Mesenchymal stem cell (in vitro differentiated cells and primary cell): ENCODE data around the gene EID3.

Experiments used
- DNase-seq: peaks from one replicate; pipeline ENCODE4 v3.0.0-alpha.2; 2013
- H2AFZ ChIP-seq: one replicate; pipeline ENCODE4 v1.6.1; 2013; ENCODE audit warnings: low read depth, mild to moderate bottlenecking, control low read depth, inconsistent platforms, low read length, moderate library complexity
- H2AK5ac ChIP-seq: 2 replicates; pipeline ENCODE4 v1.6.1; 2013; ENCODE audit warnings: low read length, moderate library complexity, mild to moderate bottlenecking, inconsistent platforms; ENCODE audit not compliant: severe bottlenecking
- H2BK120ac ChIP-seq: one replicate; pipeline ENCODE4 v1.6.1; 2013; ENCODE audit warnings: low read depth, mild to moderate bottlenecking, inconsistent platforms, low read length, moderate library complexity
- H2BK12ac ChIP-seq, 2 experiments: one replicate each; pipeline ENCODE4 v1.6.1; 2013; ENCODE audit warnings: inconsistent platforms in 2 of 2, low read length in 2 of 2, mild to moderate bottlenecking in 2 of 2, moderate library complexity in 2 of 2, control low read depth in 1 of 2
- H2BK15ac ChIP-seq: one replicate; pipeline ENCODE4 v1.6.1; 2013; ENCODE audit warnings: mild to moderate bottlenecking, low read depth, inconsistent platforms; ENCODE audit not compliant: poor library complexity, severe bottlenecking
- H2BK5ac ChIP-seq: 2 replicates; pipeline ENCODE4 v1.6.1; 2013; ENCODE audit warnings: low read depth, mild to moderate bottlenecking, low read length, control low read depth, inconsistent platforms; ENCODE audit not compliant: poor library complexity, severe bottlenecking
- H3K14ac ChIP-seq, 2 experiments: one replicate each; pipeline ENCODE4 v1.6.1; 2013; ENCODE audit warnings: inconsistent platforms in 2 of 2, low read length in 2 of 2, control low read depth in 1 of 2, mild to moderate bottlenecking in 1 of 2, moderate library complexity in 1 of 2
- H3K18ac ChIP-seq, 2 experiments: one replicate each; pipeline ENCODE4 v1.6.1; 2013; ENCODE audit warnings: inconsistent platforms in 2 of 2, low read length in 2 of 2, control low read depth in 1 of 2, low read depth in 1 of 2, mild to moderate bottlenecking in 1 of 2
- H3K23ac ChIP-seq, 2 experiments: one replicate each; pipeline ENCODE4 v1.6.1; 2013; ENCODE audit warnings: inconsistent platforms in 2 of 2, low read length in 2 of 2, mild to moderate bottlenecking in 2 of 2, moderate library complexity in 2 of 2, control low read depth in 1 of 2
- H3K27ac ChIP-seq: 2 replicates; pipeline ENCODE4 v1.5.1; 2013; ENCODE audit warnings: mild to moderate bottlenecking, moderate library complexity, low read length, control low read depth, inconsistent platforms; ENCODE audit not compliant: poor library complexity, severe bottlenecking
- H3K27me3 ChIP-seq, 2 experiments: 2 replicates each; pipeline versions ENCODE4 v1.6.1 to v1.7.0; 2013; ENCODE audit warnings: low read length in 2 of 2, mild to moderate bottlenecking in 2 of 2, moderate library complexity in 2 of 2, control low read depth in 1 of 2, inconsistent platforms in 1 of 2; ENCODE audit not compliant: control insufficient read depth in 1 of 2, insufficient read depth in 1 of 2
- H3K36me3 ChIP-seq, 2 experiments: 2 replicates each; pipeline versions ENCODE4 v1.6.1 to v1.7.0; 2013; ENCODE audit warnings: low read length in 2 of 2, control low read depth in 1 of 2, inconsistent platforms in 1 of 2, low read depth in 1 of 2, mild to moderate bottlenecking in 1 of 2; ENCODE audit not compliant: insufficient read depth in 2 of 2, control insufficient read depth in 1 of 2
- H3K4ac ChIP-seq, 2 experiments: one replicate each; pipeline ENCODE4 v1.6.1; 2013; ENCODE audit warnings: inconsistent platforms in 2 of 2, low read length in 2 of 2, mild to moderate bottlenecking in 2 of 2, moderate library complexity in 2 of 2, control low read depth in 1 of 2, low read depth in 1 of 2
- H3K4me1 ChIP-seq: 2 replicates; pipeline ENCODE4 v1.6.1; 2013; ENCODE audit warnings: low read depth, low read length, control low read depth; ENCODE audit not compliant: control insufficient read depth, insufficient read depth
- H3K4me2 ChIP-seq: 2 replicates; pipeline ENCODE4 v1.6.1; 2013; ENCODE audit warnings: low read length, mild to moderate bottlenecking, inconsistent platforms; ENCODE audit not compliant: poor library complexity, severe bottlenecking
- H3K4me3 ChIP-seq, 2 experiments: 2 replicates each; pipeline versions ENCODE4 v1.5.1 to v1.7.0; 2013; ENCODE audit warnings: low read length in 2 of 2, mild to moderate bottlenecking in 2 of 2, control low read depth in 1 of 2, low read depth in 1 of 2; ENCODE audit not compliant: insufficient read depth in 1 of 2
- H3K79me1 ChIP-seq: replicated peaks from 2 replicates; pipeline ENCODE4 v1.6.1; 2013; ENCODE audit warnings: mild to moderate bottlenecking, control low read depth, low read length, inconsistent platforms; ENCODE audit not compliant: poor library complexity, severe bottlenecking
- H3K9ac ChIP-seq: 2 replicates; pipeline ENCODE4 v1.7.0; 2013; ENCODE audit warnings: mild to moderate bottlenecking, low read length, moderate library complexity
- H3K9me3 ChIP-seq: 2 replicates; pipeline ENCODE4 v1.7.0; 2013; ENCODE audit warnings: mild to moderate bottlenecking, low read length; ENCODE audit not compliant: control insufficient read depth
- H4K8ac ChIP-seq: one replicate; pipeline ENCODE4 v1.6.1; 2013; ENCODE audit warnings: inconsistent platforms, mild to moderate bottlenecking, low read length, moderate library complexity
- H4K91ac ChIP-seq: one replicate; pipeline ENCODE4 v1.6.1; 2013; ENCODE audit warnings: mild to moderate bottlenecking, low read length, inconsistent platforms
- WGBS: methylation state at CpG from one replicate; pipeline ENCODE4 v1.1.7; 2013; ENCODE audit warnings: mixed read lengths; 5-methylcytosine and 5-hydroxymethylcytosine counted together

The EID3 gene

GRCh38 chr12:104319028-104319427 lies 15.5 kb downstream of the EID3 start:
- Histone ChIP-seq H3K23ac (no peak overlapping the region), H2BK5ac (no peak overlapping the region), H2BK15ac (no peak overlapping the region), H3K4ac (no peak overlapping the region), H3K4me2 (no peak overlapping the region), H3K9ac (no peak overlapping the region), H2AFZ (no peak overlapping the region), H4K91ac (no peak overlapping the region), H2BK12ac (no peak overlapping the region), H3K14ac (no peak overlapping the region), H3K27ac (no peak overlapping the region), H3K36me3 (peaks cover 12 to 87% of the 10 kb centered on the region in 2 experiments), H2BK120ac (no peak overlapping the region), H3K9me3 (no peaks in the 10 kb centered on the region), H3K4me3 (no peak overlapping the region), H3K79me1 (peaks cover 21% of the 10 kb centered on the region), H3K27me3 (no peaks in the 10 kb centered on the region), H2AK5ac (no peak overlapping the region), H3K18ac (no peak overlapping the region), H3K4me1 (no peaks in the 10 kb centered on the region), H4K8ac (no peak overlapping the region)
- WGBS = no CpG with 5 or more reads among the region's 1 CpG
- DNase-seq = no peak

- no peak overlapping the region for H3K9ac ChIP-seq
- H3K27ac ChIP-seq = no peak overlapping the region
- no peaks in the 10 kb centered on the region for H3K27me3 ChIP-seq
- no peak overlapping the region for H3K4me3 ChIP-seq
- H3K4ac ChIP-seq = no peak overlapping the region
- no peak overlapping the region for H3K4me2 ChIP-seq
- no peak overlapping the region for H2BK120ac ChIP-seq
- peaks cover 19% of the 10 kb centered on the region for H3K79me1 ChIP-seq
- H3K4me1 ChIP-seq = no peaks in the 10 kb centered on the region
- H4K8ac ChIP-seq = no peak overlapping the region
- no peak overlapping the region for H2AFZ ChIP-seq
- no peak overlapping the region for H3K14ac ChIP-seq
- no peak overlapping the region for H2AK5ac ChIP-seq
- no peak overlapping the region for H2BK5ac ChIP-seq
- DNase-seq = no peak
- H3K9me3 ChIP-seq = no peaks in the 10 kb centered on the region
- H4K91ac ChIP-seq = no peak overlapping the region
- H3K36me3 ChIP-seq = peaks cover 10 to 85% of the 10 kb centered on the region in 2 experiments
- 88% methylated on average over 1 of the region's 1 CpG for WGBS
- no peak overlapping the region for H2BK12ac ChIP-seq
- no peak overlapping the region for H3K18ac ChIP-seq
- H2BK15ac ChIP-seq = no peak overlapping the region
- no peak overlapping the region for H3K23ac ChIP-seq
These were observed 16.5 kb downstream of the EID3 start for GRCh38 chr12:104319918-104320626.

- peaks cover 18% of the 10 kb centered on the region for H3K79me1 ChIP-seq
- H2BK120ac ChIP-seq = no peak overlapping the region
- no peak overlapping the region for H2BK12ac ChIP-seq
- no peak for DNase-seq
- H3K4me2 ChIP-seq = no peak overlapping the region
- no peak overlapping the region for H3K23ac ChIP-seq
- no peak overlapping the region for H3K27ac ChIP-seq
- no peak overlapping the region for H4K91ac ChIP-seq
- H3K36me3 ChIP-seq = peaks cover 13 to 85% of the 10 kb centered on the region in 2 experiments
- no peak overlapping the region for H4K8ac ChIP-seq
- no peak overlapping the region for H3K4ac ChIP-seq
- H2BK5ac ChIP-seq = no peak overlapping the region
- no peak overlapping the region for H2BK15ac ChIP-seq
- no peak overlapping the region for H2AK5ac ChIP-seq
- H3K18ac ChIP-seq = no peak overlapping the region
- no peak overlapping the region for H3K14ac ChIP-seq
- H3K4me3 ChIP-seq = no peak overlapping the region
- no peak overlapping the region for H2AFZ ChIP-seq
- H3K9ac ChIP-seq = no peak overlapping the region
- H3K4me1 ChIP-seq = no peaks in the 10 kb centered on the region
- H3K9me3 ChIP-seq = no peaks in the 10 kb centered on the region
- H3K27me3 ChIP-seq = no peaks in the 10 kb centered on the region
These were observed 17.1 kb downstream of the EID3 start for GRCh38 chr12:104320627-104321024.

- Histone ChIP-seq H4K91ac (no peak overlapping the region), H3K9me3 (no peaks in the 10 kb centered on the region), H4K8ac (no peak overlapping the region), H3K23ac (no peak overlapping the region), H2BK5ac (no peak overlapping the region), H3K4me1 (no peaks in the 10 kb centered on the region), H3K27ac (no peak overlapping the region), H2AFZ (no peak overlapping the region), H3K9ac (no peak overlapping the region), H3K4ac (no peak overlapping the region), H3K4me2 (no peak overlapping the region), H3K4me3 (no peak overlapping the region), H2BK12ac (no peak overlapping the region), H2AK5ac (no peak overlapping the region), H2BK120ac (no peak overlapping the region), H2BK15ac (no peak overlapping the region), H3K27me3 (no peaks in the 10 kb centered on the region), H3K18ac (no peak overlapping the region), H3K14ac (no peak overlapping the region), H3K36me3 (peaks cover 20 to 87% of the 10 kb centered on the region in 2 experiments), H3K79me1 (peaks cover 16% of the 10 kb centered on the region)
- DNase-seq = no peak
- WGBS = no CpG with 5 or more reads among the region's 1 CpG
These were observed 18.4 kb downstream of the EID3 start for GRCh38 chr12:104321949-104322348.
